Ovary (tissue), 9 donors: ENCODE results near the gene CHCHD1. TPM values are rescaled to one million over a fixed set of nuclear protein-coding genes. Genes with fewer than 3 reads are reported as not detected.

ENCODE experiments used
- DNase-seq, 5 donors: peaks; one replicate each; pipeline ENCODE4 v3.0.0-alpha.2; 2019 to 2020
- H3K27ac ChIP-seq, 2 donors: fragments of 200-600 bp; one replicate each; pipeline versions ENCODE4 v1.5.1 to v1.8.0; 2019 to 2022
- H3K27me3 ChIP-seq: fragments of 200-600 bp; one replicate; pipeline ENCODE4 v1.8.0; 2022
- H3K36me3 ChIP-seq: fragments of 200-600 bp; sonication (generic); one replicate; pipeline ENCODE4 v1.5.1; 2019
- H3K4me1 ChIP-seq: one replicate; pipeline ENCODE4 v1.8.1; 2013; ENCODE audit warnings: mild to moderate bottlenecking, moderate library complexity; ENCODE audit not compliant: insufficient read depth
- H3K4me3 ChIP-seq: fragments of 200-600 bp; sonication (generic); one replicate; pipeline ENCODE4 v1.5.1; 2017
- H3K9me3 ChIP-seq, 2 donors: fragments of 200-600 bp in 1 of 2; sonication (generic) in 1 of 2; one replicate each; pipeline versions ENCODE4 v1.5.1 to v1.8.1; 2013 to 2019; ENCODE audit warnings: mild to moderate bottlenecking in 1 of 2, moderate library complexity in 1 of 2
- EP300 ChIP-seq: sonication (generic); formaldehyde crosslinking; IDR thresholded peaks from one replicate; pipeline ENCODE4 v1.6.1; 2017; ENCODE audit warnings: antibody characterized with exemption
- POLR2A ChIP-seq: fragments of 450-650 bp; IDR thresholded peaks from one replicate; pipeline ENCODE4 v1.6.1; 2017; ENCODE audit warnings: antibody characterized with exemption, mild to moderate bottlenecking, moderate library complexity
- WGBS, 3 donors: extraction: QIAGEN DNeasy Blood & Tissue Kit in 1 of 3; methylation state at CpG; one replicate each; pipeline versions ENCODE4 v1.1.5 to v1.1.7; 2013 to 2017; 5-methylcytosine and 5-hydroxymethylcytosine counted together
- intact Hi-C, 4 donors: fragments of 100-400 bp; cut with DNase I; formaldehyde crosslinking; loops; one replicate each; pipeline versions ENCODE4 v1.11.0 to v1.15.1; 2022 to 2023
- polyA plus RNA-seq, 2 donors: library from polyadenylated mRNA; stranded (reverse); fragments of 200-250 nt in 1 of 2; fragments of 350-450 nt in 1 of 2; fragmentation: Illumina TruSeq in 1 of 2; extraction: RNeasy Lipid Tissue Mini Kit (QIAGEN cat#74804) in 1 of 2; gene quantifications; one replicate each; pipeline ENCODE4 v1.2.3, GENCODE V29; 2013 to 2014
- total RNA-seq, 7 donors: library from RNA; depleted of rRNA in 2 of 7; stranded (reverse); fragments of >200 nt in 2 of 7; fragmentation: NEBNext Ultra II Directional in 3 of 7; extraction: Animal tissue kit (Norgen Biotek cat#: 25700) in 3 of 7; gene quantifications; one replicate each; pipeline versions ENCODE4 v1.1.0 to v1.2.4, GENCODE V29; 2016 to 2023
- TF ChIP-seq, protein P1 (sequence below), 3 donors: fragments of 450-650 bp in 2 of 3; fragments of 200-600 bp in 1 of 3; IDR thresholded peaks; one replicate each; pipeline versions ENCODE4 v1.5.1 to v1.8.0; 2016 to 2022; ENCODE audit warnings: antibody characterized with exemption in 3 of 3, mild to moderate bottlenecking in 1 of 3
- donor health status: DM: no; HTN: no; CAD: no; lungs with moderate emphysema.
- donor health status: DM: no; HTN: no; CAD: no.
- donor health status: Bipolar disorder and iron deficiency.
- donor health status: DM: yes; HTN: yes; CAD: no.
- donor health status: DM: no; HTN: no; CAD: no.
- donor health status: DM: yes; HTN: yes; CAD: no.

The CHCHD1 gene
- total and polyA plus RNA-seq, 9 donors: 12.5 to 33.4 (median 18.0) TPM

DNA sequence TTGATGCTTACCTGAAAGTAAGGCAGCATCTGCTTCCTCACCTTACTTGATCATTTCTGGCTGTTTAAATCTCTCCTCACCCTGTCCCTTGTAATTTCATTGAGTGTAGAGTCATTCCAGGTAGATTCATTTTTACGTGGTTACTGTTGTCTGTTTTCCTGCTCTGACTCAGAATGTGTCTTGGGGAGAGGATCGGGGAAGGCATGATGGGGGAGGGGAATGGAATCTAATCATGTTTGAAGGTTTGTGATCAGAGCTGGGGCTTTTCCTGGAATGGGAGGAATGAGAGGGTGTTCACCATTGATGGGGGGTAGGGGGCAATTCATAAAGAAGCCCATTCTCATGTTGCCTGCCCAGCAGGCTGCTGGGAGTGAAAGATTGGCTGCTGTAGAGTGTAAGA lies 18.9 kb upstream of the CHCHD1 start:
- Histone ChIP-seq H3K27me3 (no peaks in the 10 kb centered on the region), H3K9me3 (no peaks in the 10 kb centered on the region), H3K4me3 (no peak overlapping the region), H3K4me1 (no peaks in the 10 kb centered on the region), H3K36me3 (no peaks in the 10 kb centered on the region), H3K27ac (no peak overlapping the region)
- no peak for DNase-seq
- TF ChIP-seq POLR2A (no peak), EP300 (no peak)
- TF ChIP-seq, protein P1, sequence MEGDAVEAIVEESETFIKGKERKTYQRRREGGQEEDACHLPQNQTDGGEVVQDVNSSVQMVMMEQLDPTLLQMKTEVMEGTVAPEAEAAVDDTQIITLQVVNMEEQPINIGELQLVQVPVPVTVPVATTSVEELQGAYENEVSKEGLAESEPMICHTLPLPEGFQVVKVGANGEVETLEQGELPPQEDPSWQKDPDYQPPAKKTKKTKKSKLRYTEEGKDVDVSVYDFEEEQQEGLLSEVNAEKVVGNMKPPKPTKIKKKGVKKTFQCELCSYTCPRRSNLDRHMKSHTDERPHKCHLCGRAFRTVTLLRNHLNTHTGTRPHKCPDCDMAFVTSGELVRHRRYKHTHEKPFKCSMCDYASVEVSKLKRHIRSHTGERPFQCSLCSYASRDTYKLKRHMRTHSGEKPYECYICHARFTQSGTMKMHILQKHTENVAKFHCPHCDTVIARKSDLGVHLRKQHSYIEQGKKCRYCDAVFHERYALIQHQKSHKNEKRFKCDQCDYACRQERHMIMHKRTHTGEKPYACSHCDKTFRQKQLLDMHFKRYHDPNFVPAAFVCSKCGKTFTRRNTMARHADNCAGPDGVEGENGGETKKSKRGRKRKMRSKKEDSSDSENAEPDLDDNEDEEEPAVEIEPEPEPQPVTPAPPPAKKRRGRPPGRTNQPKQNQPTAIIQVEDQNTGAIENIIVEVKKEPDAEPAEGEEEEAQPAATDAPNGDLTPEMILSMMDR (IDR thresholded peaks at IDR 0.05): no peak
- 69 to 71% (median 70%) methylated on average over 2 of the region's 2 CpGs for WGBS, 3 donors
- intact Hi-C loops: no loop called here

- Histone ChIP-seq H3K9me3 (no peaks in the 10 kb centered on the region), H3K36me3 (no peaks in the 10 kb centered on the region), H3K27me3 (no peaks in the 10 kb centered on the region), H3K4me3 (no peak overlapping the region), H3K27ac (no peak overlapping the region), H3K4me1 (no peaks in the 10 kb centered on the region)
- WGBS, 3 donors: 83 to 90% (median 87%) methylated on average over 2 of the region's 2 CpGs
- TF ChIP-seq, protein P1 (IDR thresholded peaks at IDR 0.05): no peak
- TF ChIP-seq POLR2A: no peak
- no peak for TF ChIP-seq EP300
- intact Hi-C loops: no loop called here
- DNase-seq: no peak
Observed at GRCh38 chr10:73763343-73763742, 18.5 kb upstream of the CHCHD1 start.

GRCh38 chr10:73765066-73765465 lies 16.8 kb upstream of the CHCHD1 start:
- intact Hi-C loops: no loop called here
- Histone ChIP-seq H3K9me3 (no peaks in the 10 kb centered on the region), H3K27ac (no peak overlapping the region), H3K4me3 (no peak overlapping the region), H3K36me3 (no peaks in the 10 kb centered on the region), H3K4me1 (no peaks in the 10 kb centered on the region), H3K27me3 (no peaks in the 10 kb centered on the region)
- WGBS, 3 donors: 93 to 94% (median 93%) methylated on average over 6 of the region's 6 CpGs
- TF ChIP-seq EP300 (no peak), POLR2A (no peak)
- TF ChIP-seq, protein P1 (IDR thresholded peaks at IDR 0.05): no peak
- no peak for DNase-seq

DNA sequence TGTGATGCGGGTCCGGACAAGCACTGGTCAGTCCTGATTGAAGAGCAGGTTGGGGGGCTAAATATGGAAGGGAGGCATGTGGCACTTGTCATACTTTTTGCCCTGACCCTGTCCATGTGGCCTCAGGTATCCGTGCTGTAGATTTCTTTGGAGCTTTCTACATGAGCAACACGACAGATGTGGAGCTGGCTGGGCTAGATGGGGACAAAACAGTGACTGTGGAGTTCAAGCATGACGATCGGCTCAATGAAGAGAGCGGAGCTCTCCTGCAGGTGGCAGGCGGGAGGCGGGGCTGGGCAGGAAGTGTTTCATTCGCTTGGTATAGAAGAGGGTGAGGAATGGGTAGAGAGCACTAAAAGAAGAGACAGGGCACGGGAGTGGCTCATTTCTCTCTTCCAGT lies 13.0 kb upstream of the CHCHD1 start:
- H3K27ac ChIP-seq: no peak overlapping the region
- intact Hi-C loops: no loop called here
- no peak for DNase-seq
- peaks cover 3% of the 10 kb centered on the region for H3K4me1 ChIP-seq
- H3K27me3 ChIP-seq: no peaks in the 10 kb centered on the region
- no peaks in the 10 kb centered on the region for H3K9me3 ChIP-seq
- WGBS, 3 donors: 79 to 83% (median 80%) methylated on average over 11 of the region's 11 CpGs
- TF ChIP-seq, protein P1 (IDR thresholded peaks at IDR 0.05): no peak
- TF ChIP-seq EP300 (no peak), POLR2A (no peak)
- no peaks in the 10 kb centered on the region for H3K36me3 ChIP-seq
- H3K4me3 ChIP-seq: no peak overlapping the region

DNA sequence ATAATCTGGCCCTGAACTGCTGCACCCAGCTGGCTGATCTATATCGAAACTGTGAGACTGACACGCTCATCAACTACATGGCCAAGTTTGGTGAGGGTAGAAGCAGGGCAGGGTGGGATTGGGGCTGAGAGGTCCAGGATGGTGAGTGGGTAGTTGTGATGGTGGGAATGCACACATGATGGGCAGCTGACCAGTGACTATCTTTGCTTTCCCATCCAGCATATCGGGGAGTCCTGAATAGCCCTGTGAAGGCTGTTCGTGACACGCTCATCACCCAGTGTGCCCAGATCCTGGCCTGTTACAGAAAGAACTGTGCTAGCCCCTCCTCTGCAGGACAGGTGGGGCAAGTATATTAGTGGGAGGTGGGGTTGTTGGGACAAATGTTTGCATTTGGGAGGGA lies 12.5 kb upstream of the CHCHD1 start:
- Histone ChIP-seq H3K27me3 (no peaks in the 10 kb centered on the region), H3K4me3 (no peak overlapping the region), H3K9me3 (no peaks in the 10 kb centered on the region), H3K27ac (no peak overlapping the region), H3K36me3 (no peaks in the 10 kb centered on the region), H3K4me1 (peaks cover 3% of the 10 kb centered on the region)
- intact Hi-C loops: no loop called here
- no peak for TF ChIP-seq EP300
- no peak for TF ChIP-seq POLR2A
- TF ChIP-seq, protein P1 (IDR thresholded peaks at IDR 0.05): no peak
- no peak for DNase-seq
- WGBS, 3 donors: 85 to 92% (median 88%) methylated on average over 5 of the region's 5 CpGs
